ENCODE data around the gene FOXR1.

FOXR1 gene

DNA sequence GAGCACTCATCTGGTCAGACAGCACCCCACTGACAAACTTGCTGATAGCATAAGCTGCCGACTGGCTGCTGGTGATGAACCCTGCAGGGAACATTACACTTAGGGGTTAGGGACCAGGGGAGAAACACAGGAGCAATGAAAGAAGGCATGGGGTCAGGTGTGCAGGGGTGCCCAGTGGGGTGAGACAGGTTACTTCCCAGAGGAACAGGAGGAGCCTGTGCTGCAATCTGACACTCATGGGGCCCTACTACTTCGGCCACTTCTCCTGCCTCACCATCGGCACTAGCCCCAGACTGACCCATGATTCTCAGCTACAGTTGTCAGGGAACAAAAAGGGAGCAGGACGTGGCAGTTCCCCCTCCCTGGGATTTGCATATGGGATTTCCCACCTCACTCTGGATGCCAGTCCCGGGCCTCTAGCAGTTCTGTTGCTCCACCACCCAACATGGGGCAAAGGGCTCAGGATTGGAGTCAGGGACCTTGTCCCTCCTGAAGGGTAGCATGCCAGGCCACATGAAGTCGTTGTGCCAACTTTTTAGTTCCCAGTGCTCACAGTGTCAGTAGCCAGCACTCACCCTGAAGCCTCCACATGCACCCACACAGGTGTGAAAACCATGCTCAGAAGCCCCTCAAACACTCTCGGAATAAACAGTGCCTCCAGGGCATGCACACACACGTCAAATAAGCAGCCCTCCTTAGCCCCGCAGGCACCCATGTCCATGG is 56.9 kb downstream of the FOXR1 start:
- Histone ChIP-seq H3K36me3 (peaks cover 30% of the 10 kb centered on the region), H3K9me3 (no peaks in the 10 kb centered on the region), H3K27me3 (no peaks in the 10 kb centered on the region), H3K4me3 (ENCODE audit: low read depth in 1 of 2, low read length in 1 of 2) (no peak overlapping the region), H3K4me1 (ENCODE audit: control insufficient read depth in 1 of 2, insufficient read depth in 1 of 2, low read depth in 1 of 2, low read length in 1 of 2) (peaks cover 18 to 20% of the 10 kb centered on the region in 2 experiments), H3K27ac (no peak overlapping the region)
- TF ChIP-seq, protein P1, sequence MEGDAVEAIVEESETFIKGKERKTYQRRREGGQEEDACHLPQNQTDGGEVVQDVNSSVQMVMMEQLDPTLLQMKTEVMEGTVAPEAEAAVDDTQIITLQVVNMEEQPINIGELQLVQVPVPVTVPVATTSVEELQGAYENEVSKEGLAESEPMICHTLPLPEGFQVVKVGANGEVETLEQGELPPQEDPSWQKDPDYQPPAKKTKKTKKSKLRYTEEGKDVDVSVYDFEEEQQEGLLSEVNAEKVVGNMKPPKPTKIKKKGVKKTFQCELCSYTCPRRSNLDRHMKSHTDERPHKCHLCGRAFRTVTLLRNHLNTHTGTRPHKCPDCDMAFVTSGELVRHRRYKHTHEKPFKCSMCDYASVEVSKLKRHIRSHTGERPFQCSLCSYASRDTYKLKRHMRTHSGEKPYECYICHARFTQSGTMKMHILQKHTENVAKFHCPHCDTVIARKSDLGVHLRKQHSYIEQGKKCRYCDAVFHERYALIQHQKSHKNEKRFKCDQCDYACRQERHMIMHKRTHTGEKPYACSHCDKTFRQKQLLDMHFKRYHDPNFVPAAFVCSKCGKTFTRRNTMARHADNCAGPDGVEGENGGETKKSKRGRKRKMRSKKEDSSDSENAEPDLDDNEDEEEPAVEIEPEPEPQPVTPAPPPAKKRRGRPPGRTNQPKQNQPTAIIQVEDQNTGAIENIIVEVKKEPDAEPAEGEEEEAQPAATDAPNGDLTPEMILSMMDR (IDR thresholded peaks at IDR 0.05) = no peak

DNA sequence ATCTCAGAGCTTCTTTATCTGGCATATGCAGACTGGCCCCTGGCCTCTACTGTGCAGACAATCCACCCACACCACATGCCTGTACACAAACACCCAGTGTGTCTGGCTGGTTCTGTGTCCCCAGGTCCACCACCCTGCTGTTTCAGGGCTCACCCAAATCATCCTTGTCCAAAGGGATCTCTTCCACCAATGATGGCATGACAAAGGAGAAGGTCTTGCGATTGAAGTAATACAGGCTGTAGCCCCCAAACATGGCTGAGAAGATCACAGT is 57.4 kb downstream of the FOXR1 start:
- Histone ChIP-seq H3K9me3 (no peaks in the 10 kb centered on the region), H3K4me3 (ENCODE audit: low read depth in 1 of 2, low read length in 1 of 2) (no peak overlapping the region), H3K36me3 (peaks cover 25% of the 10 kb centered on the region), H3K27me3 (no peaks in the 10 kb centered on the region), H3K27ac (peak overlapping the region; percentile 13), H3K4me1 (ENCODE audit: control insufficient read depth in 1 of 2, insufficient read depth in 1 of 2, low read depth in 1 of 2, low read length in 1 of 2) (peaks cover 18 to 20% of the 10 kb centered on the region in 2 experiments)
- TF ChIP-seq, protein P1 (IDR thresholded peaks at IDR 0.05) = no peak

DNA sequence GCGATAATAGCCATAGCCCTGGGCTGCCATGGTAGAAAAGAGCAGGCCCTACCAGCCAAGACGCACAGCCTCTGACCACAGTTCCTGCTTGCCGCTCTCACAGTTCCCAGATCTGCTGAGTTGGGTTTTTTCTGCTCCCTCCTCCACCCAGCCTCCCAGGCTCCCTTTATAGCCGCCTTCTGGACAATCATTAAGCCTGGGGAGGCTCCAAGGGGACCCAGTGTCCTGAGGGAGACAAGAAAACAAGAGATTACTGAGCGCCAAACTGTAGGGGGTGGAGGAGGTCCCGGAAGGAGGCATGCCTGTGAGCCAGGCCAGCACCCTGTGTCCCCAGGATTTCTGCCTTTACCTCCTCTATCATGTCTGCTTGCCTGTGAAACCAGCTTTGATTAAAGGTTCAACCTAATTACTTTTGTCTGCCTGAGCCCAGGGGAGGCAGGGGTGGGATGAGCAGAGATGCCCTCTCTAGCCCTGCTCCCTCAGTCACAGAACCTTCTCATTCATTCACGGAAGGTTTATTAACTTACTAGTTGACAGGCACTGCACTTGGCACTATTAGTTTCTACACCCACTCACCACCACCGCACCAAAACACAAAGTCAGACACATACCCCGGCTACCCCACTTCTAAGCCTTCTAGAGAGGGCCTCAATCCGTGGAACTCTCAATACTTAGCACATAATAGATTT is 57.9 kb downstream of the FOXR1 start:
- no peaks in the 10 kb centered on the region for H3K9me3 ChIP-seq
- no peaks in the 10 kb centered on the region for H3K27me3 ChIP-seq
- TF ChIP-seq, protein P1 (IDR thresholded peaks at IDR 0.05) = no peak
- H3K27ac ChIP-seq = peak overlapping the region; percentile 13
- peaks cover 20% of the 10 kb centered on the region for H3K36me3 ChIP-seq
- peak overlapping the region; percentile 90 to 95 for H3K4me3 ChIP-seq (ENCODE audit: low read depth in 1 of 2, low read length in 1 of 2)
- peaks cover 18 to 20% of the 10 kb centered on the region in 2 experiments for H3K4me1 ChIP-seq (ENCODE audit: control insufficient read depth in 1 of 2, insufficient read depth in 1 of 2, low read depth in 1 of 2, low read length in 1 of 2)

DNA sequence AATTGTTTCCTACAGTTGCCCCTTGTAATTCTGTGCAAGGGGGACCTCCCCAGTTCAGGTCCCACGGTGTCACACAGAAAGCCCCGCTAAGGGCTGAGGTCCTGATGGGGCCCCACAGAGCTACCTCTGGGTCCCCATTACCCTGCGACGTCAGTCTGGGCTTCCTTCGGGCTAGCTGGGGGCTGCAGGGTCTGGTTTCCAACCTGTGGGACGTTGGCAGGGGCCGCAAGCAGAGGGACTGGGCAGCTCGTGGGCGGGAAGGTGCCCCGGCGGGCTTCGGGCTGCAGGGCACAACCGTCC is 58.4 kb downstream of the FOXR1 start:
- TF ChIP-seq, protein P1 (IDR thresholded peaks at IDR 0.05) = no peak

DNA sequence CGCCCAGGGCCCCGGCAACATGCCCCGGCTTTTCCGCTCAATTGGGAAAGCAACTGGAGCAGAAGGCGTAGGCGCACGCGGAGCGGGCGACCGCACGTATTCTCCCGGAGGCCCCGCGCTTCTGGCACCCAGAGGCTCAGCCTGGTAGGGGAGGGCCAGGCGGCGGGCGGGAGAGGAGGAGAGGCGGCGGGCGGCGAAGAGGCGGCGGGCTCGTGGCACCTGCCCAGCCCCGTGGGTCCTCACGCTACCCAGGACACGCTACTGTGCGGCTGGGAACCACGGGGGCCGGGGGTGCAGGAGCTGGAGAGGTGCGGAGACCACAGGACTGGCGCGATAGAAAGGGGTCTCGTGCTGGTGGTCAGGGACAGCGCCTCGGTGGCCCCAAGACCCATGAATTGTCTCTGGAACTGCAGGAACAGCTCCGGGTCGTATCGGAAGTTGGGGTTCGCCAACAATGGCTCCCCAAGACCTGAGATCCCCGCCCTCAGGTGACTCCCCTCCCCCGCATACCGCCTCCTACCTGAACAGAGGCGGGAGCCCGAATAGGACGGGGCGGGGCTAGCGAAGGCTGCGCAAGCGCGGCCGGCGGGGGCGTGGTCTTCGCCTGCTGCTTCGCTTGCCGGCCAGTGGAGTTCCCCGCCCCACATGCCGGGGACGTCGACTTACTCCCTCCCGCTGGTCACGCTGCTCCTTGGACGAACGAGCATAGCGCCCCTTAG is 58.9 kb downstream of the FOXR1 start, which contains the start of gene SLC37A4:
TSS of gene SLC37A4 (minus strand) at position 549 of the 719 bp plus-strand sequence.
- Histone ChIP-seq H3K4me1 (ENCODE audit: control insufficient read depth in 1 of 2, insufficient read depth in 1 of 2, low read depth in 1 of 2, low read length in 1 of 2) (peaks cover 18 to 20% of the 10 kb centered on the region in 2 experiments), H3K36me3 (peaks cover 10% of the 10 kb centered on the region), H3K27me3 (no peaks in the 10 kb centered on the region), H3K9me3 (no peaks in the 10 kb centered on the region), H3K4me3 (ENCODE audit: low read depth in 1 of 2, low read length in 1 of 2) (peak within 1 kb of the TSS; percentile 90 to 95), H3K27ac (peak within 1 kb of the TSS; percentile 64)
- TF ChIP-seq, protein P1 (IDR thresholded peaks at IDR 0.05) = peak; percentile 96

More for the DNA sequence above, 58.4 kb downstream of the FOXR1 start:
- peaks cover 15% of the 10 kb centered on the region for H3K36me3 ChIP-seq
- peaks cover 18 to 20% of the 10 kb centered on the region in 2 experiments for H3K4me1 ChIP-seq (ENCODE audit: control insufficient read depth in 1 of 2, insufficient read depth in 1 of 2, low read depth in 1 of 2, low read length in 1 of 2)
- peak overlapping the region; percentile 90 to 95 for H3K4me3 ChIP-seq (ENCODE audit: low read depth in 1 of 2, low read length in 1 of 2)
- no peaks in the 10 kb centered on the region for H3K9me3 ChIP-seq
- H3K27me3 ChIP-seq = no peaks in the 10 kb centered on the region
- peak overlapping the region; percentile 64 for H3K27ac ChIP-seq

Data from neutrophil (primary cell).